ENCODE measurements around the gene TRMT1.

The TRMT1 gene

DNA sequence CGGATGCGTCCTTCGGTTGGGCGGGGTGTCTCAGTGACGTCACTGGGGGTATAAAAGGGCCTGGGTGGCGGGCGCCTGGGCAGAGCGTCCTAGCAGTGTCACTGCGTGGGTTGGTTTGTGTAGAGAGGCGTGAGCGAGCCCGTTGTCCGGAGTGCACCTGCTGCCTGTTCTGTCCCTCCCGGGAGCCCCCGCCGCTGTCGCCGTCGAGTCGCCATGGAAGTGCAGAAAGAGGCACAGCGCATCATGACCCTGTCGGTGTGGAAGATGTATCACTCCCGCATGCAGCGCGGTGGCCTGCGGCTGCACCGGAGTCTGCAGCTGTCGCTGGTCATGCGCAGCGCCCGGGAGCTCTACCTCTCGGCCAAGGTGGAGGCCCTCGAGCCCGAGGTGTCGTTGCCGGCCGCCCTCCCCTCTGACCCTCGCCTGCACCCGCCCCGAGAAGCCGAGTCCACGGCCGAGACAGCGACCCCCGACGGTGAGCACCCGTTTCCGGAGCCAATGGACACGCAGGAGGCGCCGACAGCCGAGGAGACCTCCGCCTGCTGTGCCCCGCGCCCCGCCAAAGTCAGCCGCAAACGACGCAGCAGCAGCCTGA, 36.5 kb upstream of the TRMT1 start:
- Histone ChIP-seq H3K9me3 (ENCODE audit: low read length) (no peaks in the 10 kb centered on the region), H3K9ac (ENCODE audit: low read length) (peak overlapping the region; percentile 88), H3K4me1 (ENCODE audit: insufficient read depth, low read length, severe bottlenecking) (peaks cover 49% of the 10 kb centered on the region), H3K9me2 (ENCODE audit: low read depth, low read length) (no peaks in the 10 kb centered on the region), H2AFZ (ENCODE audit: low read length) (no peak overlapping the region), H4K20me1 (ENCODE audit: insufficient read depth, low read length) (no peaks in the 10 kb centered on the region), H3K4me2 (ENCODE audit: low read length) (peak overlapping the region; percentile 94), H3K27me3 (ENCODE audit: insufficient read depth, low read length) (no peaks in the 10 kb centered on the region; the same call in 1 of the 2 replicates), H3K4me3 (ENCODE audit: low read depth, low read length, poor library complexity, severe bottlenecking) (peak overlapping the region; percentile 90), H3K36me3 (ENCODE audit: insufficient read depth, low read length) (peaks cover 6% of the 10 kb centered on the region), H3K79me2 (ENCODE audit: insufficient read depth, low read length) (no peaks in the 10 kb centered on the region), H3F3A (ENCODE audit: insufficient read depth, low read length) (peaks cover 5% of the 10 kb centered on the region), H3K27ac (ENCODE audit: low read depth, low read length, poor library complexity, severe bottlenecking) (peak overlapping the region; percentile 91)
- TF ChIP-seq EZH2 (IDR thresholded peaks at IDR 0.05; ENCODE audit: borderline replicate concordance, low read length), result no peak
- TF ChIP-seq CTCF (IDR thresholded peaks at IDR 0.05; ENCODE audit: low read length), result peak; percentile 34; the same call in 1 of the 2 replicates

DNA sequence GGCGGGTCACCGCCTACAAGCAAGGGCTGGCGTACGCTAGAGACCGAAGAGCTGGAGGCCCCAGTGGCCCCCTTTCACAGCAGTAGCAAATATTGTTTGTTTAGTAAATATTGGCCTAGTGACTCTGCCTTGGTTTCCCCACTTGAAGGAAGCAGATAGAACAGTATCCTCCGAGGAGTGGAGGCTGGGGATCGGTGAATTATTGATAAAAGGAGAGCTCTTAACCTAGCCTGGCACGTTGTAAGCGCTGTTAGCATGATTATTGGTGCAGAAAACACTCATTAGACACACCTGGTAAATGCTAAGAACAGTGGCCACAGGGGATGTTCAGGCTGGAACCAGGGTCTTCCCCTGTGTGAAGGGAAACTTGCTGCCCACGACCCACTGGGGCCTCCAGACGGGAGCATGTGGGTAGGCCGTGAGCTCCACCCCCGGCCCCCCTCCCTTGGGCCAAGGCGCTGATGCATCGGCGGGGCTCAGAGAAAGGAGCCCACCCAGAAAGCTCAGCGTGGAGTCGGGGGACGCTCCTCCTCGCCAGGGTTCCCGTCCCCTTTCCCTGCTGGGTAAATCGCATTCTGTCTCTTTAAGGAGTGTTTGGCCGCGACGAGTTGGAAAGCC, 35.9 kb upstream of the TRMT1 start:
- Histone ChIP-seq H3F3A (ENCODE audit: insufficient read depth, low read length) (peaks cover 5% of the 10 kb centered on the region), H3K27ac (ENCODE audit: low read depth, low read length, poor library complexity, severe bottlenecking) (peak overlapping the region; percentile 91), H2AFZ (ENCODE audit: low read length) (no peak overlapping the region), H3K9me3 (ENCODE audit: low read length) (no peaks in the 10 kb centered on the region), H3K4me2 (ENCODE audit: low read length) (peak overlapping the region; percentile 94), H3K9ac (ENCODE audit: low read length) (peak overlapping the region; percentile 88), H4K20me1 (ENCODE audit: insufficient read depth, low read length) (no peaks in the 10 kb centered on the region), H3K4me3 (ENCODE audit: low read depth, low read length, poor library complexity, severe bottlenecking) (peak overlapping the region; percentile 90), H3K79me2 (ENCODE audit: insufficient read depth, low read length) (no peaks in the 10 kb centered on the region), H3K9me2 (ENCODE audit: low read depth, low read length) (no peaks in the 10 kb centered on the region), H3K4me1 (ENCODE audit: insufficient read depth, low read length, severe bottlenecking) (peaks cover 49% of the 10 kb centered on the region), H3K27me3 (ENCODE audit: insufficient read depth, low read length) (no peaks in the 10 kb centered on the region; the same call in 1 of the 2 replicates), H3K36me3 (ENCODE audit: insufficient read depth, low read length) (peaks cover 6% of the 10 kb centered on the region)
- TF ChIP-seq EZH2 (IDR thresholded peaks at IDR 0.05; ENCODE audit: borderline replicate concordance, low read length) (no peak), CTCF (IDR thresholded peaks at IDR 0.05; ENCODE audit: low read length) (no peak)

DNA sequence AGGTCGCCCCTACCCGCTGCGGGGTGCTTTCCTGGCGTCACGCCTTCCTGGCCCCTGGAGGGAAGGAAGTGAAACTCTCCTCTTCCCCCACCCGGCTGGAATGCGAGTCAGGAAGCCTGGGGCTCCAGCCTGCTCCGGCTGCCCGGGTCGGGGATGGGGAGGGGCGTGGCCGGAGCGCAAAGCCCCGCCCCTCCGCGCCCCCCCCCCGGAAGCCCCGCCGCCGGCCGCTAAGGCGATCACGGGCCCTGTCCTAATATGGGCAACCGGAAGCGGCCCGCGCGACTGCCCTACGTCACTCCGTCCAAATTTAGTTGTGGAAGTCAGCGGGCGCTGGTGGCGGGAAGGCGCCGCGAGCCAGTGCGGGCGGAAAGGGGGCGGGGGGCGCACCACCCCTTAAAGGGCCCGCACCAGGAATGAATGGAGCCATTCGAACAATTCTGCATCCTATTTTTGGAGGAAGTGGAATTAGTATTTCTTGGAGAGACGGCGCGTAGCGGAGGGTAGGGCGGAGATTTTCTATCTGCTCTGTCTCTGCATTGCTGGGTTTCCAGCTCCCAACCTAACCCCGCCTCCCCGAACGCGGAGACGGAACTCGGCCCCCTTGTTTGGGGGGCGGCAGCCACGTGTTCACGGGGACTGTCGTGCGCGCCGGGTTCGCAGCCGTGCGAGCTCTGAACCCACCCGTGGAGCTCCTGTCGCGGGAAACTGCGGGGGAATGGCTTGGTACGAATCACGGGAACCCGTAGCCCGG, 35.2 kb upstream of the TRMT1 start:
- Histone ChIP-seq H3K79me2 (ENCODE audit: insufficient read depth, low read length) (no peaks in the 10 kb centered on the region), H3K4me3 (ENCODE audit: low read depth, low read length, poor library complexity, severe bottlenecking) (peak overlapping the region; percentile 90), H3K4me1 (ENCODE audit: insufficient read depth, low read length, severe bottlenecking) (peaks cover 49% of the 10 kb centered on the region), H3K9me3 (ENCODE audit: low read length) (no peaks in the 10 kb centered on the region), H3K4me2 (ENCODE audit: low read length) (peak overlapping the region; percentile 94), H4K20me1 (ENCODE audit: insufficient read depth, low read length) (no peaks in the 10 kb centered on the region), H3F3A (ENCODE audit: insufficient read depth, low read length) (peaks cover 5% of the 10 kb centered on the region), H3K27me3 (ENCODE audit: insufficient read depth, low read length) (no peaks in the 10 kb centered on the region), H3K9me2 (ENCODE audit: low read depth, low read length) (no peaks in the 10 kb centered on the region), H3K9ac (ENCODE audit: low read length) (peak overlapping the region; percentile 92), H2AFZ (ENCODE audit: low read length) (no peak overlapping the region), H3K36me3 (ENCODE audit: insufficient read depth, low read length) (peaks cover 6% of the 10 kb centered on the region), H3K27ac (ENCODE audit: low read depth, low read length, poor library complexity, severe bottlenecking) (peak overlapping the region; percentile 91)
- no peak for TF ChIP-seq CTCF (IDR thresholded peaks at IDR 0.05; ENCODE audit: low read length)
